Measurements from ENCODE around the gene RAB36. TPM values are rescaled to one million over a fixed set of nuclear protein-coding genes. Genes with fewer than 3 reads are reported as not detected.

Gene RAB36
- total RNA-seq, 1 experiment from 2014 or later, result 1.4 TPM

- H3K9me3 ChIP-seq (ENCODE audit: control insufficient read depth, low read depth, low read length), result no peaks in the 10 kb centered on the region
- no peak overlapping the region for H2AFZ ChIP-seq (ENCODE audit: low read length)
- no peak overlapping the region for H2BK15ac ChIP-seq (ENCODE audit: low read depth, low read length)
- H2BK5ac ChIP-seq (ENCODE audit: insufficient read length, low read length), result no peak overlapping the region
- Mint-ChIP-seq H3K36me3 (ENCODE audit: insufficient read depth in 1 of 3, low read depth in 3 of 3) (peaks cover 0 to 6% (median 0%) of the 10 kb centered on the region in 3 experiments; a peak in 3 of 7 replicates), H3K27ac (no peak overlapping the region), H3K4me1 (peaks cover 4 to 7% of the 10 kb centered on the region in 2 experiments; a peak in 3 of 4 replicates), H3K9me3 (no peaks in the 10 kb centered on the region), H3K4me3 (no peak overlapping the region; a peak in 1 of 5 replicates), H3K27me3 (ENCODE audit: low read depth) (peaks cover 76% of the 10 kb centered on the region)
- no peak overlapping the region for H3K9ac ChIP-seq (ENCODE audit: extremely low read depth, insufficient read length, low read length)
- no peak for TF ChIP-seq CTCF (conservative IDR thresholded peaks at IDR 0.05)
- no peaks in the 10 kb centered on the region for H3K79me2 ChIP-seq (ENCODE audit: insufficient read depth, low read length)
- H3T11ph ChIP-seq (ENCODE audit: low read length), result no peak overlapping the region
- H3K23me2 ChIP-seq (ENCODE audit: insufficient read length, low read depth, low read length, poor library complexity, severe bottlenecking), result no peaks in the 10 kb centered on the region
- WGBS (ENCODE audit: extremely low coverage, insufficient read length, low lambda C conversion rate), result no CpG with 5 or more reads among the region's 26 CpGs
- H2BK12ac ChIP-seq (ENCODE audit: insufficient read length, low read depth, low read length), result no peak overlapping the region
- H2BK120ac ChIP-seq (ENCODE audit: low read depth, low read length, poor library complexity, severe bottlenecking), result no peak overlapping the region
- no peak overlapping the region for H3K18ac ChIP-seq (ENCODE audit: insufficient read length, low read depth, low read length)
- no peak overlapping the region for H4K5ac ChIP-seq (ENCODE audit: insufficient read length, low read depth, low read length)
- H4K20me1 ChIP-seq (ENCODE audit: control insufficient read depth, insufficient read depth, insufficient read length), result peaks cover 2% of the 10 kb centered on the region
- no peaks in the 10 kb centered on the region for H3K4me1 ChIP-seq (ENCODE audit: insufficient read depth, low read length)
- no peaks in the 10 kb centered on the region; the same call in 1 of the 2 replicates for H3K27me3 ChIP-seq (ENCODE audit: insufficient read depth, low read length)
- no peak overlapping the region for H3K4ac ChIP-seq (ENCODE audit: low read depth, low read length)
- H3K23ac ChIP-seq (ENCODE audit: insufficient read length, low read depth, low read length), result no peak overlapping the region
- H2AK5ac ChIP-seq (ENCODE audit: insufficient read length, low read length), result no peak overlapping the region
- H3K4me2 ChIP-seq (ENCODE audit: insufficient read depth, insufficient read length, low read length), result no peak overlapping the region
- no peak overlapping the region for H4K91ac ChIP-seq (ENCODE audit: insufficient read length, low read depth, low read length)
- H2BK20ac ChIP-seq (ENCODE audit: low read depth, low read length, poor library complexity, severe bottlenecking), result no peak overlapping the region
- DNase-seq, result no peak
- no peak overlapping the region for H3K27ac ChIP-seq (ENCODE audit: insufficient read length, low read depth, low read length)
- no peaks in the 10 kb centered on the region for H3K79me1 ChIP-seq (ENCODE audit: insufficient read depth, low read depth, low read length, poor library complexity, severe bottlenecking)
- H3K14ac ChIP-seq (ENCODE audit: insufficient read depth, low read length), result no peak overlapping the region
- no peak overlapping the region for H3K56ac ChIP-seq (ENCODE audit: insufficient read length, low read depth, low read length)
- no peak overlapping the region for H4K8ac ChIP-seq (replicated peaks; ENCODE audit: insufficient read length, low read depth, low read length)
These were observed 22.1 kb upstream of the RAB36 start for GRCh38 chr22:23122992-23123803.
